GM23248 (cell line): ENCODE measurements around the gene EHD3.

ENCODE experiments used
- EZH2 ChIP-seq: fragments of 200-600 bp; sonication (generic); IDR thresholded peaks from 2 replicates; pipeline ENCODE4 v1.6.1; 2018; ENCODE audit warnings: antibody characterized with exemption, mild to moderate bottlenecking; ENCODE audit not compliant: insufficient read depth, poor library complexity, severe bottlenecking
- EZH2phosphoT487 ChIP-seq: fragments of 200-600 bp; sonication (generic); IDR thresholded peaks from 2 replicates; pipeline ENCODE4 v1.6.1; 2018; ENCODE audit warnings: antibody characterized with exemption, moderate library complexity, mild to moderate bottlenecking, low read depth; ENCODE audit not compliant: insufficient read depth

DNA sequence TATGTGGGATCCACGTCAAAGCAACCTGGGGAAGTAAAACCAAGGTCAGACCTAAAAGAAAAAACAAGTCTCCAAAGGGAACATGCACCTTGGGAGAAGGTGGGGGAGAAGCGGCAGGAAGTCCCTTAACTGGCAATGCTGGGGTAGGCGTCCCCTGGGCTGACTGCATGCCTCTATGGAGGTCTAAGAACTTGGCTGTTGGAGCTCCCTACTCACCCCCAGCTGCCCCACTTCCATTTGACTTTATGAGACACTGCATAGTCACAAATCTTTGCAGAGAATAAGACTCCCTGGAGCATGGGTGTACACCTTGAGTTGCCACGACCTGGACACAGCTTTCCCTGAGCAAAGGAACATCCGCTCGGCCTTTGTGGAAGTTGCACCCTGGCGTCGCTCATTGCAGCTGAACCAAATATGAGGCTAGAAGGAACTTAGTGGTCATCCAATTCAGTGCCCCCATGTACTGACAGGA is 19.5 kb upstream of the EHD3 start:
- TF ChIP-seq EZH2 (no peak), EZH2phosphoT487 (no peak)
